NK-92 (cell line): Measurements from ENCODE around the gene C1orf21.

Experiments used
- DNase-seq: peaks from one replicate; lab custom pipeline; 2025; ENCODE audit not compliant: unreplicated experiment; lab: John Stamatoyannopoulos, UW

The C1orf21 gene

DNA sequence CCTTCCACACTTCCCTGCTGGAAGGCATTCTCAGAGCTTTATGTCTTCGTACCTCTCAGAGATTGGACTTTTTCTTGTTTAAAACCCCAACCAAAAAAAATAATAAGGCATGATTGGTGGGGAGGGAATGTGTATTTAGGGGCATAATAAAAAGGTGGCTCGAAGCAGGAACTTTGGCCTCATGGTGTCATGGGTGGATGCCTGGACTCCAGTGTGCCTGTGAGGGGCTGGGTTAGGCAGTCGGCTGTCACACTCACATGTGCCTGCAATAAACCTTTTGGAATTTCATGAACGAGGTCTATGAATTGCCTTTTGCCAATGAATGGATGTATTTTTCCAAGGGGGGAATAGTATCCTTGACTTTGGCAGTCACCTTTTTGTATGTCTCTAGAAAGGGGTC is 236.6 kb downstream of the C1orf21 start:
- no peak for DNase-seq

DNA sequence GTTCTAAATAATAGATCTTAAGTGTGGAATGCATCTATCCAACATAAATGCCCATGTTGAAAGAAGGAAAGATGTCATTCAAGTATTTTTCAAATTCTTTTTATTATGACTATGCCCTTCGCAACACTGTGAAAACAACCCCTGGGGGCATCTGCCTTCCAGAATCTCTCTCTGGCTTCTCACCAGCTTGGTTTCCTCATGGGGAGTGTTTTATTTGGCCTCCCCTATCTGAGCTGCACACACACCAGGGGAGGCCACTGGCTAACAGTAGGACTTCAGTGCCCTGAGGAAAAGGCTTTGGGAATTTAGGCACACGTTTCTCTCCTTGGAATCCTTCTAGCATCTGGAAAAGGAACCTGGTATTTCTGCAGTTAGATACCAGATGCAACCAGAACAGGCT is 237.2 kb downstream of the C1orf21 start:
- DNase-seq = no peak

DNA sequence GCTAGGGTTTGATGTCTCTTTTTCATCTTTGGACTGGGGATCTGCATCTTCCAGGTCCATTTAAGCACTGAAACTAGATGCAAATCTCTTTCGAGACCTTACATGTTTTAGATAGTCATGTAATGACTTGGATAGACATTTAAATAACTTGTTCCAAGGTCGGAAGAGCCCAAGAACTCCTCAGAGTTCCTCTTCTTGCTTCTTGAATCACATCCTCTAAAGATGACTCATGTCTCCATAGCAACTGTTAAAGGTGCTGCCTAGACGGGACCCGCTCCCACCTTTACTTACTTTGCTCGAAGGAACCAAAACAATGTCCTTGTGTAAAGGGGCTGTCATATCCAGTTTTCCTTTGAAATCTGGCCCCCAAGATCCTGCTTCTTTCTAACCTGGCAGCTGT is 237.8 kb downstream of the C1orf21 start:
- no peak for DNase-seq

DNA sequence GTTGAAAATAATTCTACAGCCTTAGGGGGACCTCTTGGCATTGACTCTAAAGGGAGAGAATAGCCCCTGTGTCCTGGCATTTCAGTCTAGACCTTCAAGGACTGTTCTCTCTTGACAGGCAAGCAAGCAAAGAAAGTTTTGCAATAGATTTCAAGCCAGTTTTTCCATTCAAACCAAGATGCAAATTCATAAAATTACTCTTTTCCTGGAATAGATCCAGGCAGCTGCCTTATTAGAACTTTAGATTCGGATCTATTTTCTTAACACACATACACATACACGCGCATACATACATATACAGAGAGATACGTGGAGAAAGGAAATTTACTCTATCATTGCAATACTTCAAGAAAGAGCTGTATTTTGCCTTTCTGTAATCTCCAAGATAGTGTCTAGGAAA is 238.4 kb downstream of the C1orf21 start:
- DNase-seq = no peak

DNA sequence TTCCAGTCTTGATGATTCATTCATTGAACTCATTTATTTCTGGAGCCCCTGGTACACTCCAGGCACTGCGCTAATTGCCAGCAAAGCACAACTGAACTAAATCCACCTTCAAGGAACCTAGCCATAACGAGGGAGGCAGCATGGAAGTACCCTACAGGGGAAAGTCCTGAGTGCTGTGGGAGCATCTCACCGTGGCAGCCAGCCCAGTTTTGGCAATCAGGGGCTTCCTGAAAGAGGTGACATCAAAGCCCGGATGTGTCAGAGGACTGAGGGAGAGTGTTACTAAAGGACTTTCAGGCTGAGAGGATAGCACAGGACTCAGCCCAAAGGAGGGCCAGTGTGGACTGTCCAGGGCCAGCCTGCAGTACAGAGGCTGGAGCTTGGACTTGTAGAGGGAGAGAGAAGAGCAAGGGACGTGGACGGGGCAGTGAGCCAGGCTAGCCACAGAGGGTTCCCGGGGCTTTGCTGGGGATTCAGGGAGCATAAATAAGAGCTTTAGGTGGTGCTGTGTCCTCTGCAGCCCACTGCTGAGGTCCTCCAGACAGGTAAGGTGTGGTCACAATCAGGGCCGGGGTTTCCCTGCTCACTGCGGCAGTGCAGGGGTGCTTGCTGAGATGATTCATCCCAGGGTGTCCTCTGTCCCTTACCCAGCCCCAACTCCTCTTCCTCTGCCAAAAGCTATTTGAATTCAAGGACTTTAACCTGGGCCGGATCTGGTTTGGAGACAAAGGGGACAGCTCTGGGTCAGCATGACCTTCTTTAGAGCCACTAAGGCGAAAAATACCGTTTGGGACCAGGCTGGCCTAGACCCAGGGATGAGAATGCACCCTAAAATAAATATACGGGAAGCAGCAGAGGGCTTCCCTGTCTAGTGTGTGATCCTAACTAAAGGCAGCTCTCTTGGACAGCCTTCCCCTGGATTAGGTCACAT is 239.5 kb downstream of the C1orf21 start:
- no peak for DNase-seq

DNA sequence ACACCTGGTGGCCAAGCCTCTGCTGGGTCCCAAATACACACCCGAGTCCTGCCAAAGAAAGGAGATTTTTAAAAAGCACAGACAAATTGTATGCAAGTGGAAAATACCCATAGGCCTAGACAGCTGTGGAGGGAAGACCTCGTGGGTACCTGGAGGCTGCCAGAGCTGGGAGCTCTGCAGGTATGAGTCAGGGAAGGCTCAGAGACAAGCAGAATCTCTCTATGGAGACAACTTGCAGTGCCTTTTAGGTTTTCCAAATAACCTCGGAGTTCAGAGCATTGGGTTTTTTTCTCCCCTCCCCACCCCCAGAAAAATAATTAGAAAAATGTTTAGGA is 240.1 kb downstream of the C1orf21 start:
- DNase-seq = no peak

DNA sequence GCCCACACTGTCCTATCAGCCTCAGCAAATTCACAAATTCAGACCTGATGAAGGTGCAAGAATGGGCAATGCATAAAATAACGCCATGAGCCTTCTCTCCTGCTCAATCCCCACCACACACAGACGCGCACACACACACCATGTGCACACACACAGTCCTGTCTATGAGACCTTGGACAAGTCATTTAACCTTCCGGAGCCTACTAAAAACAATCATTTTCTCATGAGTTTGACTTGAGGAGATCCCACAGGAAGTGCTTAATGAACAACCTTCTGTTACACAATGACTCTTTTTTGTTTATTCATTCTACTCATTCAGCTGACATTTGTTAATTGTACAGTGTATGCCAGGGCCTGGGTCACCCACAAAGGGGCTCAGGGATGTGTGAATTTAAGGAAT is 242.4 kb downstream of the C1orf21 start:
- no peak for DNase-seq

DNA sequence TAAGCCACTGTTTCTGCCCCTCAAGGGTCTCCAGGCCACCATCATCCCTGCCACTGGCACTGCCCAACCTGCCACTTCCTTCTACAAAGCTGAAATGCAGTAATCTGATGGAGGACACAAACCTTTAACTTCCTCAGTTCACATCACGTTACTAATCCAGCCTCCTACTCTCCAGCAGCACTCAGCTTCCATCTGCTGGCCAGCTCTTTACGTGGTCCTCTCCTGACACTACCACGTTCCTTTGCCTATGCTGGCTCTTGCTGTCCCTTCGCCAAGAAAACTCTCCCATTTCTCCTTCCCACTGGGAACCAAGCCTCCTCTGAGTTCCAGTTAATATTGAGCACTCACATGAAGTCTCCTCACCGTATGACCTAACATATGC is 243.8 kb downstream of the C1orf21 start:
- no peak for DNase-seq

DNA sequence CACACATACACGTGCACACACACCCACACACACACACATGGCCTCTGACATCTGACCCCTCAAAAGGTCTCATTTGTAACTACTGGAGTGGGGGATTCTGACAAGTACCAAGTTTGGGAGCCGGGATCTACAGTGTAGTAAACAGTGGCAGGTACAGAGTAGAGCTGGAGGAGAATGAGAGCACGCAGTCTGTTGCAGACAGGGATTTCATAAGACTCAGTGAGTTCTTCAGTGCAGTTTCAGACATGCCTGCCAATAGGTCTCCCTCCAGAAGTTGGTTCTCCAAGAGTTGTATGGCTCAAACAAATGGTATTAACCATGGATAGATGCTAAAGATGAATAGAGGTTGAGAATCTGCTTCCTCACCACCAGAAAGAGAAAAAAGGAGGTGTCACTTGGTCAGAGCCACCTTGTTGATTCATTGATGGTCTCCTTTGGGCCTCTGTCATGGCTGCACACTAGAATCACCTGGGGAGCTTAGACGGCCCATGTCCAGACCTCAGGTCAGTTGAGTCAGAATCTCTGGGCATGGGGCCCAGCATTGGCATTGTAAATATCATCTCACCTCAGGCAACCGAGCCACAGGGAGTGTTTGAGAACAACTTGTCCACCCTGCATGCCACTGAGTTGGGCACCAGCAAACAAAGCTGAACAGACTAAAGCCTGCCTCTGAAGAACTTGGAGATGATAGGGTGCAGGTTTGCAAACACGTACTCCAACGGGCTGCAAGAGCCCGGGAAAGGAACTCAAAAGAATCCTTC is 245.8 kb downstream of the C1orf21 start:
- no peak for DNase-seq

DNA sequence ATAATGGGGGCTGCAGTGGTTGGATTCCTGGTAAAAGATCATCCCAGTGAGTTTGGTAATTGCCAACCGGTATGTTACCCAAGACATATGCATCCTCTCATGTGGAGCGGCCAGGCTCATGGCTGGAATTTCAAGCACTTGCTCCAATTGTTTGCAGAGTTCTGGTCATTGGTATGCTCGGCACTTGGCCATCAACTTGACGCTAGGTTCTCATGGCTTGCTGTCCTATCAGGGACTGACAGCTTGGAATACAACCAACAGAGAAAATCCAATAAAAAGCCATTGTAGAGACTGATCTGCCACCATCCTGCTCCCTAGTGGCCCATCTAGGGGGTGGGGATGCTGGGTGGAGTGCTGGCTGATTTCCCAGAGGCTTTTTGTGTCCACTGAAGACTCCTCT is 247.0 kb downstream of the C1orf21 start:
- DNase-seq = no peak

DNA sequence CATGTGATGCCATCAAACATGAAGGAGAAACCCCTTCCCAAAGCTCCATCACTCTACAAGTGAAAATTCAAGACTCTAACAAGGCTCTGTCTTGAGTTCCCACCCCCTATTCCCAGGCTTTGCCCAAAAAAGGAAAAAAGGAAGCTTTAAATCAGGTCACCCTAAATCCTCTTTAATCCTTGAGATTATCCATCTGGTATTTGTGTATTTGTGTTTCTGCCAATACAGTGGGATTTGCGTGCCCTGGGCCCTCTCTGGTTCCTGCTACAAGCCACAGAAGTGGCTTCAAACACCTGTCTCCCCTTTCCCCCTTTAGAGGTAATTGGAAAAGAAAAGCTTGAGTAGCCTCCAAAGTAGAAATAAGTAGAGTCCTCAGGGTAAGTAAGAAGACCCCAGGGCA is 247.5 kb downstream of the C1orf21 start:
- DNase-seq = no peak

DNA sequence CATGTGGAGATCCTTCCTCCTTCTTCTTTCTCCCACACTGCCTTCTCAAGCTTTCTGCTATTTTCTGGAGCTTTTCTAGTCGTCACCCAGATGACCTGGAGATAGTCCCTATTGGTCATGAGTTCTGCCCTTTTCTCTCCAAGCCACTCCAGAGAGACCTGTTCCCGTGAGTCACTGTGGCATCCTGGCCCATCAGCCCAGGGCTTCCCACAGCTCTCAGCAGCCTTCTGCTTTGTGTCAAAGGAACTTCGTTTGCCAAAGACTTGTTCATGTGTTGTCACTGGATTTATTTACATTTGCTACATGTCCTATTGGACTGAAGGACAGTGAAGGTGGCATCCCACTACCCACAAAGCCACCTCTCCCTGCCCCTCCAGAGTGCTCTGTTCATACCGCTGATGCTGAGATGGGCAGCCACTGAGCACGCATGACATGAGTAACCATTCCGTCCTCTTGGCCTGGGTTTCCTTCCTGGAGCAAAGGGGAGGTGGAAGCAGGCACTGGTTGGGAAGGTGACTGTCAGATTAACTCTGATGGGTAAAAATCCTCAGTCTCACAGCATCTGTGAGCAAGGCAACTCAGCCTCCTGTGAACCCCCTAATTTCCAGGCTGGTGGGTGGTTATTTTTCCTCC is 248.6 kb downstream of the C1orf21 start:
- DNase-seq = no peak

DNA sequence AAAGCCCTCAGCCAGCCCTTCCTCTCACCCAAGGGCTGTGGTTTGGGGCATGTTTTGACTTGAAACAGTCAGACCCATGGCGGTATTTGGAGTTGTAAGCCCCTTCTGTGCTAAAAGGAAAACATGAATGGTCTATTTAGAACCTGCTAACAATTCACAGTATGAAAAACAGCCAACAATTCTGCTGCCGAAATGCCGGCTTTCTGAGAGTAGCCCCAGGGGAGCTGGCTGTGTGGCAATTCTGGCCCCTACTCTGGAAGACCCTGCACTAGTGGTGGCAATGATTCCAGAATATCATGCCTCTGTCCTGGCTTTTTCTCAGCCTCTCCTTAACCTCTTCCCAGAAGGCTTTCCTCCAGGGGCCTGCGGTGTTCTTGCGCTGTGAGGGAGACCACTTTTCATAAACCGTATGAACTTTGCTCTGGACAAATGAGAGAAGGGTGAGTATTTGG is 249.2 kb downstream of the C1orf21 start:
- no peak for DNase-seq

DNA sequence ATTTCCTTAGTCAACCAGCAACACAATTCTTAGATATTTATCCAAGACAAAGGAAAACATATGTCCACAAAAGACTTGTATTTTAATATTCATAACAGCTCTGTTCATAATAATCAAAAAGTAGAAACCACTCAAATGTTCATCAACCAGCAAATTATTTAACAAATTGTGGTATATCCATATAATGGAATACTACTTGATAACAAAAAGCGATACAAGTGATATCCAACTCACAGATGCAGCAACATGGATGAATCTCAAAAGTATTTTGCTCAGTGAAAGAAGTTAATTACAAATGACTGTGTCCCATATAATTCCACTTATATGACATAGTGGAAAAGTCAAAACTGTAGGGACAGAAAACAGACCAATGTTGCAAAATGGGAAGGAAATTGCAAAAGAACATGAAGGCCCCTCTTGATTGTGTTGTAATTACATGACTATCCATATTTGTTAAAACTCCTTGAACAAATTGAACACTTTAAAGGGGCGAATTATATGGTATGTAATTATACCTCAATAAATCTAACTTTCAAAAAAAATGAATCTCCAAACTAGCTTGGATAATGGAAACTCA is 250.9 kb downstream of the C1orf21 start:
- DNase-seq = no peak

DNA sequence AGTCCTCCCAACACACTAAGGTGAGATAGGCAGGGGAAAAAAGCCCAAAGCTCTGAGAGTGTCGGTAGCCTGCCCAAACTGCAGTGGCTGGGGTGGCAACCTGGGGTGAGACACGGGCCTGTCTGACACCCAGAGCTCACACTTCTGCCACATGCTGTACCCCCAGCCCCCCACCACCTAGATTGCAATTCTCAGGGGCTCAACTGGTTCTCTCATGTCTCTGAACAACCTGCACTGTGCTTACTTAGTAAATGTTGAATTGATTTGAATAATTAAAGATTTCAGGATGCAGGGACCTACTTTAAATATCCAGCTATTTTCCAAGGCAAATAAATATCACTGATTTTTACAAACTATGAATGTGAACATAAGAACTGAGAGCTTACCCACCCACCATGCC is 252.4 kb downstream of the C1orf21 start:
- DNase-seq = no peak

DNA sequence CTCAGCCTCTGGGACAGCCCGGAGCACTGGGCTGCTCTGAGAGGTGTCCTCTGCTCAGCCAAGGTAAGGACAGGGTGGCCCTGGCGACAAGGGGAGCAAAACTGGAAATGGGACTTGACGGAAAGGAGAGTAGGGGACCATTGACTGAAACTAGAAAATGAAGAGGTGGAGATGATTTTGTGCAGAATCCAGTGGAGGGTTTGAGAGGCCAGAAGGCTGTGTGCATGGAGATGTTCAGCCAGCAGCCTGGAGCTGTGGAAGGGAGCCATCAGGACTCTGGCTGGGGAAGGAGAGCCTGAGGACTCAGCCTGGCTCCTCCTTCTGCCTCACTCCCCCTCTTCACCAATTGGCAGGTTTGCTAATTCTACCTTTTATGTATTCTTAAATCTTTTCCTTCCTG is 253.7 kb downstream of the C1orf21 start:
- no peak for DNase-seq

DNA sequence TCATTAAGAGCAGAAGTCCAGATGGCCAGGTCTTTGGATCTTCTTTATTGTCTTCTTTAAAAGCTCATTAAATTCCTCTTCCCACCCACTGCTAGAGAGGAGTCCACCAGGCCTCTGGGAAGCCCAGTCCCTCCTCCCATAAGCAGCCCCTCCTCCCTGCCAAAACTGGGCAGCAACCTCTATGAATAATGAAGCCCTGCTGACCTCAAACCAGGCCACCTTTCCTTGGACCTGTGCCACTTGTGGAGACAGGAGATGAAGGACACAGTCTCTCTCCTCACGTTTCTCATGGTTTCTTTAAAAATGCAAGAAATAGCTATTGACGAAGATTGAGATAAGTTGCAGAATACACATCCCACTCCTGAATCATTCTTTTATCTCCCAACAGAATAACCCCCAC is 255.1 kb downstream of the C1orf21 start:
- no peak for DNase-seq

DNA sequence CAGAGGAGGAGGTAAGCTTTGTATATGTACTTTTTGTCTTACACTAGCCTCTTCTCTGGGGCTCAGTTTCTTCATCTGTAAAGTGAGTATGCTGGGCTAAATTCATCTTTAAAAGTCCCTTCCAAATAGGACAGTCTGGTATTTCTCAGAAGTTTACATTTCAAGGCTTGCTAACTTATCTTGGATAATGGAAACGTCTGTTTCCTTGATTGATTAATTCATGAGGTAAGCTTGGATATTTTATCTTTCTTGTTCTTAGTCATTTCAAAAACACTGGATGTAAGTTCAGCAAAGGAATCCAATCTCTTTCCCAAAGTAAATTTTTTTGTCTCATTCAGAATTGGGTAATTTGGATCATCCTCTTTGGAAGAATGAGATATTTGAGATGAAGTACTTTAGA is 256.8 kb downstream of the C1orf21 start:
- no peak for DNase-seq

DNA sequence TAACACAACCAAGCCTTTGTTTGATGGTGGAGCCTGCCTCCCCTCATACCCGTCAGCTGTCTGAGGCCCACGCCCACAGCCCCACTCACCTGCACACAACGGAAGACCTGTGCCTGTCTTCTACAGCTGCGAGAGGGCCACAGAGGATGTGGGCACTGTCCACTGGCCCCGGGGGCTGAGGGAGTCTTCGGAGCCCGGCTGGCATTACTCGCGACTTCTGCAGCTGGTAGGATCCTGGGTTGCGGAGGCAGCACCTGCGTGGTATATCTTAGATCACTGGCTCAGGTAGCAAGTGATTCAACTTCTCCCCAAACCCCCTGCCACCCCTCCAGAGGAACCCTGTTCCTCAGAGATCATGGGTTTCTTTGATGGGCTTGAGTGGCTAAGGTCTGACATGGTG is 257.9 kb downstream of the C1orf21 start:
- no peak for DNase-seq

DNA sequence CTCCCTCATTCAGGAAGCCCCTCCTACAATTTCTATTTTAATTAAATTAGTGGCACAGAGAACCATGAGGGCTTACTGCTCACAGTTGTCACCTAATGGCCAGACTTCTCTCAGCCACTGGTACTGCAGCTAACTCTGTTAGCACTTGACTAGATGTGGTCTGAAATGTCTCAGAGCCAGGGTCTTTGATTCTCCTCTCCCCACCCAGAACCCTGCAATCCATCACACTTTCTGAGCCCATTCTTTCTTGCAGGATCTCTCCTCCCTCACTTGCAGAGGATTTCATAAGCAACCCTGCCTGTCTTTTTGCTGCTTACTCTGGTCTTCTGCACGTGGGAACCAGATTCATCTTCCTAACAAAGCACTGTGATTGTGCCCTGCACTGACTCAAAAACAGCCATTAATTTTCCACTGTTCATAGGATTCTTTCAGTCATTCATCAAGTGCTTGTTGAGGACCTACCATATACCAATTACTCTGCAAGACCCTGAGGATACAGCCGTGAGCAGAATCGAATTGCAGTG is 259.4 kb downstream of the C1orf21 start:
- no peak for DNase-seq

DNA sequence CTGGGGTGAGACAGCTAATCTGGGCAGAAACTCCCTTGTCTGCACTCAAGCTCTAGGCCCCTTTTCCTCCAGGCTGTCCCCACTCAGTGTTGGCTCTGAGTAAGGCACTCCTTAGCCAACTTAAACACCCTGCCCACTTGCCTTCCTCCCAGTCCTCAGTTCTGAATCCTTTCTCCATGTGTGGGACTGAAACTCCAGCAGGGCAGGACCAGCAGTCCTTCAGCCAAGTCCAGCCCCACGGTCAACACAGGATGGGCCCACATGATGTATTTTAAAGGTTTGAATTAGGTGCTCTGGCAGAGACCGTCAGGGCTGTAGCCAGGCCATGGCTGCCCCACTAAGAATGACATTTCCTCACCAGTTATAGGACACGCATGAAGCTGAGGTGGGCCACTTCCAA is 260.0 kb downstream of the C1orf21 start:
- no peak for DNase-seq
